IMR-90 (cell line): Measurements from ENCODE around the gene DEPDC5. TPM values are rescaled to one million over a fixed set of nuclear protein-coding genes. Genes with fewer than 3 reads are reported as not detected.

Source experiments
- ATAC-seq: fragments of 200-7000 bp; cut with Tn5 transposase; 2 replicates; pipeline ENCODE4 v1.9.1; 2020; ENCODE audit warnings: low read depth, mild to moderate bottlenecking, moderate library complexity
- BruUV-seq: library from RNA; stranded (reverse); fragments of 400-500 nt; replicated peaks from 2 replicates; lab custom pipeline; 2021; lab: Mats Ljungman, UMichigan
- CTCF ChIA-PET: fragments of 300-600 bp; formaldehyde crosslinking; extraction: SDS; loops from one replicate; lab custom pipeline; 2021; ENCODE audit warnings: antibody characterized with exemption; lab: Yijun Ruan, JAX
- POLR2A ChIA-PET: fragments of 300-600 bp; sonication (Branson Sonifier 250); formaldehyde crosslinking; loops from one replicate; lab custom pipeline; 2022; ENCODE audit warnings: antibody characterized with exemption; ENCODE audit not compliant: unreplicated experiment; lab: Charles Lee
- DNase-seq: peaks from one replicate; pipeline ENCODE4 v3.0.0; 2013
- H2AFZ ChIP-seq: replicated peaks from 2 replicates; pipeline ENCODE3; 2013; ENCODE audit warnings: low read length, mild to moderate bottlenecking; ENCODE audit not compliant: poor library complexity
- H2AK5ac ChIP-seq: 2 replicates; pipeline ENCODE4 v1.6.1; 2013; ENCODE audit warnings: low read depth, low read length, inconsistent platforms
- H2AK9ac ChIP-seq: replicated peaks from 2 replicates; pipeline ENCODE3; 2013; ENCODE audit warnings: mild to moderate bottlenecking, low read depth, low read length, moderate library complexity; ENCODE audit not compliant: poor library complexity
- H2BK120ac ChIP-seq: 2 replicates; pipeline ENCODE4 v1.6.1; 2013; ENCODE audit warnings: low read depth, low read length, inconsistent platforms
- H2BK15ac ChIP-seq: 3 replicates; pipeline ENCODE4 v1.6.1; 2013; ENCODE audit warnings: low read depth, low read length, inconsistent platforms
- H2BK20ac ChIP-seq: 2 replicates; pipeline ENCODE4 v1.6.1; 2013; ENCODE audit warnings: low read depth, mild to moderate bottlenecking, inconsistent platforms, low read length, moderate library complexity
- H2BK5ac ChIP-seq: 2 replicates; pipeline ENCODE4 v1.6.1; 2013; ENCODE audit warnings: mild to moderate bottlenecking, low read depth, low read length, inconsistent platforms; ENCODE audit not compliant: poor library complexity, severe bottlenecking
- H3K14ac ChIP-seq: replicated peaks from 2 replicates; pipeline ENCODE4 v1.6.1; 2013; ENCODE audit warnings: low read depth, low read length, inconsistent platforms
- H3K18ac ChIP-seq: 2 replicates; pipeline ENCODE4 v1.6.1; 2013; ENCODE audit warnings: low read depth, low read length, control low read depth
- H3K23ac ChIP-seq: 2 replicates; pipeline ENCODE4 v1.6.1; 2013; ENCODE audit warnings: low read depth, low read length, inconsistent platforms
- H3K27ac ChIP-seq: 2 replicates; pipeline ENCODE4 v1.5.1; 2013; ENCODE audit warnings: mild to moderate bottlenecking, control low read depth, low read length; ENCODE audit not compliant: insufficient read depth
- H3K27me3 ChIP-seq: 2 replicates; pipeline ENCODE4 v1.6.1; 2013; ENCODE audit warnings: low read length; ENCODE audit not compliant: control insufficient read depth, insufficient read depth
- H3K36me3 ChIP-seq: 2 replicates; pipeline ENCODE4 v1.6.1; 2013; ENCODE audit warnings: low read length, mixed read lengths; ENCODE audit not compliant: control insufficient read depth, insufficient read depth
- H3K4ac ChIP-seq: 2 replicates; pipeline ENCODE4 v1.6.1; 2013; ENCODE audit warnings: low read depth, low read length, inconsistent platforms
- H3K4me1 ChIP-seq: 2 replicates; pipeline ENCODE4 v1.6.1; 2013; ENCODE audit warnings: low read length, mixed read lengths; ENCODE audit not compliant: control insufficient read depth, insufficient read depth
- H3K4me2 ChIP-seq: 2 replicates; pipeline ENCODE4 v1.6.1; 2013; ENCODE audit warnings: low read depth, mild to moderate bottlenecking, control low read depth, low read length, moderate library complexity
- H3K4me3 ChIP-seq: 2 replicates; pipeline ENCODE4 v1.5.1; 2013; ENCODE audit warnings: low read depth, mild to moderate bottlenecking, control low read depth, low read length, moderate library complexity; ENCODE audit not compliant: insufficient read depth
- H3K56ac ChIP-seq: 2 replicates; pipeline ENCODE4 v1.6.1; 2013; ENCODE audit warnings: low read length, inconsistent platforms; ENCODE audit not compliant: insufficient read depth; ENCODE audit errors: extremely low read depth
- H3K79me1 ChIP-seq, 2 experiments: 2 replicates each; pipeline ENCODE4 v1.6.1; 2013; ENCODE audit warnings: low read length in 2 of 2, inconsistent platforms in 1 of 2, low read depth in 1 of 2
- H3K9ac ChIP-seq: 2 replicates; pipeline ENCODE4 v1.6.1; 2013; ENCODE audit warnings: low read depth, low read length, control low read depth
- H3K9me1 ChIP-seq: 2 replicates; pipeline ENCODE4 v1.6.1; 2013; ENCODE audit warnings: low read length, inconsistent platforms; ENCODE audit not compliant: insufficient read depth
- H3K9me3 ChIP-seq: 2 replicates; pipeline ENCODE4 v1.6.1; 2013; ENCODE audit warnings: low read length; ENCODE audit not compliant: control insufficient read depth, insufficient read depth
- H4K20me1 ChIP-seq: 2 replicates; pipeline ENCODE4 v1.6.1; 2013; ENCODE audit warnings: low read length, inconsistent platforms; ENCODE audit not compliant: insufficient read depth
- H4K5ac ChIP-seq: 2 replicates; pipeline ENCODE4 v1.6.1; 2013; ENCODE audit warnings: mild to moderate bottlenecking, low read depth, low read length, control low read depth
- H4K8ac ChIP-seq, 2 experiments: 2 replicates each; pipeline ENCODE4 v1.6.1; 2013; ENCODE audit warnings: low read depth in 2 of 2, low read length in 2 of 2, control low read depth in 1 of 2, inconsistent platforms in 1 of 2
- H4K91ac ChIP-seq: 2 replicates; pipeline ENCODE4 v1.6.1; 2013; ENCODE audit warnings: low read depth, low read length, inconsistent platforms; ENCODE audit not compliant: insufficient read depth
- BHLHE40 ChIP-seq: fragments of 150-350 bp; IDR thresholded peaks from 2 replicates; pipeline ENCODE4 v1.6.1; 2016; ENCODE audit warnings: mild to moderate bottlenecking, low read depth, low read length
- CHD1 ChIP-seq: IDR thresholded peaks from 2 replicates; pipeline ENCODE4 v1.6.1; 2012; ENCODE audit warnings: low read depth, low read length, improper control_type of control experiment
- CTCF ChIP-seq: conservative IDR thresholded peaks from 2 replicates; pipeline ENCODE4 v1.5.1; 2012; ENCODE audit warnings: mild to moderate bottlenecking, low read depth, low read length, improper control_type of control experiment
- ELK1 ChIP-seq: fragments of 150-350 bp; IDR thresholded peaks from 2 replicates; pipeline ENCODE4 v1.6.1; 2016; ENCODE audit warnings: low read depth, mild to moderate bottlenecking, low read length, moderate library complexity, borderline replicate concordance
- MAFK ChIP-seq: IDR thresholded peaks from 2 replicates; pipeline ENCODE4 v1.6.1; 2012; ENCODE audit warnings: low read depth, low read length, improper control_type of control experiment
- MAZ ChIP-seq: IDR thresholded peaks from 2 replicates; pipeline ENCODE4 v1.6.1; 2012; ENCODE audit warnings: low read depth, mild to moderate bottlenecking, low read length, improper control_type of control experiment, moderate library complexity, borderline replicate concordance
- MXI1 ChIP-seq: IDR thresholded peaks from 2 replicates; pipeline ENCODE4 v1.6.1; 2012; ENCODE audit warnings: low read depth, mild to moderate bottlenecking, low read length, moderate library complexity, borderline replicate concordance
- NFE2L2 ChIP-seq: fragments of 150-350 bp; IDR thresholded peaks from 2 replicates; pipeline ENCODE4 v1.6.1; 2016; ENCODE audit warnings: low read depth, mild to moderate bottlenecking, low read length
- POLR2A ChIP-seq: IDR thresholded peaks from 2 replicates; pipeline ENCODE4 v1.6.1; 2012; ENCODE audit warnings: mild to moderate bottlenecking, low read depth, low read length
- RAD21 ChIP-seq: IDR thresholded peaks from 2 replicates; pipeline ENCODE4 v1.6.1; 2012; ENCODE audit warnings: low read length, improper control_type of control experiment
- RCOR1 ChIP-seq: IDR thresholded peaks from 2 replicates; pipeline ENCODE4 v1.6.1; 2012; ENCODE audit warnings: mild to moderate bottlenecking, low read length, improper control_type of control experiment; ENCODE audit not compliant: insufficient replicate concordance
- RFX5 ChIP-seq: IDR thresholded peaks from 2 replicates; pipeline ENCODE4 v1.8.0; 2012; ENCODE audit warnings: low read depth, mild to moderate bottlenecking, low read length, moderate library complexity
- SMC3 ChIP-seq: fragments of 150-350 bp; IDR thresholded peaks from 2 replicates; pipeline ENCODE4 v1.6.1; 2016; ENCODE audit warnings: low read depth, mild to moderate bottlenecking, antibody characterized with exemption, low read length, moderate library complexity
- USF2 ChIP-seq: fragments of 150-350 bp; IDR thresholded peaks from 2 replicates; pipeline ENCODE4 v1.6.1; 2017; ENCODE audit warnings: mild to moderate bottlenecking, antibody characterized with exemption, low read length, low read depth
- WGBS, 2 experiments: methylation state at CpG; one replicate each; pipeline versions ENCODE4 v1.1.5 to v1.1.7; 2013; ENCODE audit warnings: missing lambda C conversion rate in 2 of 2; ENCODE audit not compliant: insufficient read length in 1 of 2; ENCODE audit errors: extremely low coverage in 2 of 2; 5-methylcytosine and 5-hydroxymethylcytosine counted together
- dilution Hi-C: fragments of 300-500 bp; cut with HindIII; formaldehyde crosslinking; loops from one replicate; pipeline ENCODE4 v1.14.3; 2018; ENCODE audit warnings: low sequenced_read_pairs; ENCODE audit not compliant: unreplicated experiment
- in situ Hi-C: fragments of 300-500 bp; cut with MboI; formaldehyde crosslinking; loops from 3 replicates; pipeline ENCODE4 v1.14.3; 2019; ENCODE audit warnings: low sequenced_read_pairs, inconsistent platforms, mixed read lengths
- intact Hi-C: fragments of 100-400 bp; cut with micrococcal nuclease; formaldehyde crosslinking; loops from 2 replicates; pipeline ENCODE4 v1.10.0; 2022
- polyA plus RNA-seq, 3 experiments: library from polyadenylated mRNA; depleted of rRNA; stranded (reverse); fragments of >200 nt; gene quantifications; 2 replicates each; pipeline ENCODE4 v1.2.3, GENCODE V29; 2012; ENCODE audit warnings: low replicate concordance in 1 of 3
- total RNA-seq: library from RNA; depleted of rRNA; stranded (reverse); fragments of >200 nt; gene quantifications from 2 replicates; pipeline ENCODE4 v1.2.3, GENCODE V29; 2012

DEPDC5 gene
- total and polyA plus RNA-seq, 2 of the 4 experiments (the other 2 are of a cell fraction): 6.6 to 12.9 TPM

- H3K27ac ChIP-seq: no peak overlapping the region
- 93% methylated on average over 5 of the region's 8 CpGs; no CpG with 5 or more reads in 1 of the 2 experiments for WGBS, 2 experiments
- no peak for TF ChIP-seq NFE2L2
- TF ChIP-seq ELK1: no peak
- no peak for TF ChIP-seq MAFK
- no peak for TF ChIP-seq RAD21
- no peak for TF ChIP-seq MXI1
- no peak for TF ChIP-seq RCOR1
- no peak for TF ChIP-seq BHLHE40
- no peak for TF ChIP-seq RFX5
- no peak for TF ChIP-seq POLR2A
- no peak for TF ChIP-seq MAZ
- no peak for TF ChIP-seq CTCF
- TF ChIP-seq CHD1: no peak
- TF ChIP-seq USF2: no peak
- TF ChIP-seq SMC3: no peak
- intact Hi-C loops: no loop called here
- dilution Hi-C loops: no loop called here
- H3K4me3 ChIP-seq: no peak overlapping the region
- H3K14ac ChIP-seq: no peak overlapping the region
- peaks cover 24% of the 10 kb centered on the region for H3K4me1 ChIP-seq
- no peak overlapping the region for H3K23ac ChIP-seq
- in situ Hi-C loops: loop anchor here (10.0 kb wide), 1 partner anchor 193 kb away; the partner anchor contains the start of genes DEPDC5 and PRR14L
- no peak overlapping the region for H4K91ac ChIP-seq
- H4K8ac ChIP-seq: no peak overlapping the region
- H3K9me1 ChIP-seq: peaks cover 26% of the 10 kb centered on the region
- H2BK120ac ChIP-seq: no peak overlapping the region
- no peak overlapping the region for H2BK5ac ChIP-seq
- no peak overlapping the region for H3K9ac ChIP-seq
- peaks cover 63% of the 10 kb centered on the region for H4K20me1 ChIP-seq
- ChIA-PET CTCF (no interaction called here), POLR2A (no interaction called here)
- ATAC-seq: no peak
- H3K4me2 ChIP-seq: no peak overlapping the region
- DNase-seq: no peak
- H3K4ac ChIP-seq: no peak overlapping the region
- H3K56ac ChIP-seq: no peak overlapping the region
- no peak overlapping the region for H2BK20ac ChIP-seq
- peaks cover 18 to 62% of the 10 kb centered on the region in 2 experiments; a peak in 3 of 4 replicates for H3K79me1 ChIP-seq
- no peaks in the 10 kb centered on the region for H3K27me3 ChIP-seq
- H3K9me3 ChIP-seq: no peaks in the 10 kb centered on the region
- no peak overlapping the region for H4K5ac ChIP-seq
- no peak overlapping the region for H2AK9ac ChIP-seq
- peaks cover 11% of the 10 kb centered on the region for H3K36me3 ChIP-seq
- no TSS peak for BruUV-seq
- H2AFZ ChIP-seq: no peak overlapping the region
- no peak overlapping the region for H2BK15ac ChIP-seq
- H3K18ac ChIP-seq: no peak overlapping the region
- H2AK5ac ChIP-seq: no peak overlapping the region
Observed at GRCh38 chr22:31948002-31948401, 194.2 kb downstream of the DEPDC5 start.
